RWPE2 (cell line): ENCODE measurements around the gene FAM13C.

Experiments
- ATAC-seq: fragments of 200-7000 bp; cut with Tn5 transposase; 3 replicates; pipeline ENCODE4 v1.9.1; 2021; ENCODE audit warnings: low read depth
- DNase-seq: peaks from one replicate; pipeline ENCODE4 v3.0.0-alpha.2; 2020; ENCODE audit warnings: low spot score
- H3K27ac ChIP-seq: fragments of 450-650 bp; 2 replicates; pipeline ENCODE4 v1.5.1; 2017; ENCODE audit warnings: mild to moderate bottlenecking; ENCODE audit not compliant: poor library complexity, severe bottlenecking
- H3K27me3 ChIP-seq: fragments of 250-450 bp; sonication (Bioruptor Pico); 2 replicates; pipeline ENCODE4 v1.5.1; 2021; ENCODE audit warnings: mild to moderate bottlenecking, moderate library complexity; ENCODE audit not compliant: insufficient read depth, poor library complexity, severe bottlenecking
- H3K36me3 ChIP-seq: fragments of 250-450 bp; sonication (Bioruptor Pico); 2 replicates; pipeline ENCODE4 v1.5.1; 2020; ENCODE audit warnings: low read depth, mild to moderate bottlenecking, moderate library complexity
- H3K4me1 ChIP-seq: fragments of 250-450 bp; sonication (Bioruptor Pico); 2 replicates; pipeline ENCODE4 v1.5.1; 2021; ENCODE audit warnings: mild to moderate bottlenecking, moderate library complexity; ENCODE audit not compliant: insufficient read depth, poor library complexity, severe bottlenecking
- H3K4me3 ChIP-seq: fragments of 250-450 bp; sonication (Bioruptor Pico); 2 replicates; pipeline ENCODE4 v1.5.1; 2021; ENCODE audit warnings: mild to moderate bottlenecking, moderate library complexity; ENCODE audit not compliant: severe bottlenecking
- H3K9me3 ChIP-seq: fragments of 250-450 bp; sonication (Bioruptor Pico); 2 replicates; pipeline ENCODE4 v1.5.1; 2021; ENCODE audit warnings: mild to moderate bottlenecking, moderate library complexity; ENCODE audit not compliant: severe bottlenecking
- TF ChIP-seq, protein P1 (sequence below): fragments of 450-650 bp; IDR thresholded peaks from one replicate; pipeline ENCODE4 v1.5.1; 2017; ENCODE audit warnings: mild to moderate bottlenecking, moderate library complexity; ENCODE audit not compliant: poor library complexity, severe bottlenecking

Gene FAM13C

DNA sequence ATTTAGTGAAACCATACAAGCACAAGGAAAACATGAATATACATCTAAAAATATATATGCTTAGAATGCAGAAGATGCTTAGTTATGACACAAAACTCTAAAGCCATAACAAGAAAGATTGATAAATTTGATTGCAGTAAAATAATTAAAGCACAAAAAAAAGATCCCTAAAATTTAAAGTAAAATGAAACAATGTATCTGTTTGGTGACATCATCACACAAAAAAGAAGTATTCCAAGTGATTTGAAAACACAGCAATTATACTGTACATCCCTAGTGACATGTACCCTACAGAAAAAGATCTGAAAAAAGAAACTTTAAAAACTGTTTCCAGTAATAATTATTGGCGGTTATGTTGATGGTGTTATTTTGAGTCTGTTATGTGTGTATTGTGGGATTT lies 148.2 kb downstream of the FAM13C start:
- ATAC-seq (no peak), DNase-seq (no peak)
- no peaks in the 10 kb centered on the region for H3K36me3 ChIP-seq
- TF ChIP-seq, protein P1, sequence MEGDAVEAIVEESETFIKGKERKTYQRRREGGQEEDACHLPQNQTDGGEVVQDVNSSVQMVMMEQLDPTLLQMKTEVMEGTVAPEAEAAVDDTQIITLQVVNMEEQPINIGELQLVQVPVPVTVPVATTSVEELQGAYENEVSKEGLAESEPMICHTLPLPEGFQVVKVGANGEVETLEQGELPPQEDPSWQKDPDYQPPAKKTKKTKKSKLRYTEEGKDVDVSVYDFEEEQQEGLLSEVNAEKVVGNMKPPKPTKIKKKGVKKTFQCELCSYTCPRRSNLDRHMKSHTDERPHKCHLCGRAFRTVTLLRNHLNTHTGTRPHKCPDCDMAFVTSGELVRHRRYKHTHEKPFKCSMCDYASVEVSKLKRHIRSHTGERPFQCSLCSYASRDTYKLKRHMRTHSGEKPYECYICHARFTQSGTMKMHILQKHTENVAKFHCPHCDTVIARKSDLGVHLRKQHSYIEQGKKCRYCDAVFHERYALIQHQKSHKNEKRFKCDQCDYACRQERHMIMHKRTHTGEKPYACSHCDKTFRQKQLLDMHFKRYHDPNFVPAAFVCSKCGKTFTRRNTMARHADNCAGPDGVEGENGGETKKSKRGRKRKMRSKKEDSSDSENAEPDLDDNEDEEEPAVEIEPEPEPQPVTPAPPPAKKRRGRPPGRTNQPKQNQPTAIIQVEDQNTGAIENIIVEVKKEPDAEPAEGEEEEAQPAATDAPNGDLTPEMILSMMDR, result no peak
- H3K27me3 ChIP-seq, result no peaks in the 10 kb centered on the region
- no peaks in the 10 kb centered on the region for H3K4me1 ChIP-seq
- no peak overlapping the region for H3K27ac ChIP-seq
- no peaks in the 10 kb centered on the region for H3K9me3 ChIP-seq
- H3K4me3 ChIP-seq, result no peak overlapping the region

DNA sequence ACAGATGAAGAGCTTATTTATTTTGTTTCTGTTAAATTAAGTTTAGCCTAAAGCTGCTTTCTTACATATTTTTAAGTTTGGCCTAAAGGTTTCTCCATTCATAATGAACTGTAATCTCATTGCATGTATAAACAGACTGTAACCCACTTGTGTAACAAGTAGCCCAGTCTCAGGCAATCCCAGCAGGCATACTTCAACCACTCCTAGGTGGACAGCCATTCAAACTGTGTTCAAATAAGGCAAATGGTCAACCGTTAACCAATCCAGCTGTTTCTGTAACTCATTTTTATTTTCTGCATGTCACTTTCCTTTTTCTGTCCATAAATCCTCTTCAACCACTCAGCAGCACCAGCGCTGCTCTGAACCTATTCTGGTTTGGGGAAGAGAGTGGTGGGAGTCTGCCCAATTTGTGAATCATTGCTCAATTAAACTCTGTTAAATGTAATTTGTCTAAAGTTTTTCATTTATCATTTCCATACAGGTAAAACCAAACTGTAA lies 150.0 kb downstream of the FAM13C start:
- no peaks in the 10 kb centered on the region for H3K27me3 ChIP-seq
- H3K4me3 ChIP-seq, result no peak overlapping the region
- no peak for ATAC-seq
- TF ChIP-seq, protein P1, result no peak
- H3K36me3 ChIP-seq, result no peaks in the 10 kb centered on the region
- no peak for DNase-seq
- no peak overlapping the region for H3K27ac ChIP-seq
- no peaks in the 10 kb centered on the region for H3K9me3 ChIP-seq
- no peaks in the 10 kb centered on the region for H3K4me1 ChIP-seq

DNA sequence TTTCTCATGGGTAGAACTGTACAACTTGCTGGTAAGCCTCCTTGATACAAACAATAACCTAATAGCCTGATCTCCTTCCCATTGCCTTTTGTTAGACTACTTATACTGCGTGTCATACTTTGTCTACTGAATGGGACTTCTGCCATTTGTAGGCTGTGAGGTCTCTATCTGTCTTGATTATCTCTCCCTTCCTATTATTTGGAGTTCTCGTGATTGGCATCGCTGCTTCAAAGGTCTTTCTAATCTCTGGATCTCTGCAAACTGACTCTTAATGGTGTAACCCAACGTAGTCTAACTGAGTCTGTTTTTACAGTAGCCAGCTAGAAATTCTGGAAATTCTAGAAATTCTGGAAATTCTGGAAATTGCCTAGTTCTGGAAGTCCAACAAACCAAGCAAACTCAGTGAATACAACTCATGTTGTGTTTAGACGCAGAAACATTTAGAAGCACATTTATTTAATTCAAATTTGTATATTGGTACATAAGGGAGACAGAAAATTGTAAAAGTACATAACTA lies 156.1 kb downstream of the FAM13C start:
- Histone ChIP-seq H3K27ac (no peak overlapping the region), H3K4me1 (no peaks in the 10 kb centered on the region), H3K9me3 (no peaks in the 10 kb centered on the region), H3K4me3 (no peak overlapping the region), H3K36me3 (no peaks in the 10 kb centered on the region), H3K27me3 (no peaks in the 10 kb centered on the region)
- ATAC-seq, result no peak
- TF ChIP-seq, protein P1, result no peak
- DNase-seq, result no peak
